SJSA1 (cell line): Measurements from ENCODE around the gene DGCR6L. TPM values are rescaled to one million over a fixed set of nuclear protein-coding genes. Genes with fewer than 3 reads are reported as not detected.
"Not testable (repeated sequence)": the region's sequence is repeated elsewhere in the genome, so short reads cannot be mapped to it uniquely, and the experiment has no call there.

Experiments
- DNase-seq, 2 experiments: peaks; one replicate each; pipeline ENCODE4 v3.0.0-alpha.2; 2015 to 2020; ENCODE audit warnings: low spot score in 2 of 2, low read depth in 1 of 2
- H3K27ac ChIP-seq: fragments of 250-450 bp; sonication (Bioruptor Pico); 2 replicates; pipeline ENCODE4 v1.5.1; 2020; ENCODE audit warnings: mild to moderate bottlenecking, moderate library complexity
- H3K27me3 ChIP-seq: fragments of 250-450 bp; sonication (Bioruptor Pico); replicated peaks from 2 replicates; pipeline ENCODE4 v1.5.1; 2020; ENCODE audit warnings: mild to moderate bottlenecking, moderate library complexity
- H3K36me3 ChIP-seq: fragments of 250-450 bp; sonication (Bioruptor Pico); 2 replicates; pipeline ENCODE4 v1.5.1; 2020; ENCODE audit warnings: mild to moderate bottlenecking
- H3K4me1 ChIP-seq: fragments of 250-450 bp; sonication (Bioruptor Pico); replicated peaks from 2 replicates; pipeline ENCODE4 v1.6.1; 2021; ENCODE audit warnings: mild to moderate bottlenecking
- H3K4me3 ChIP-seq: fragments of 250-450 bp; sonication (Bioruptor Pico); 2 replicates; pipeline ENCODE4 v1.5.1; 2020; ENCODE audit warnings: mild to moderate bottlenecking
- H3K9me3 ChIP-seq: fragments of 250-450 bp; sonication (Bioruptor Pico); replicated peaks from 2 replicates; pipeline ENCODE4 v1.5.1; 2020; ENCODE audit warnings: mild to moderate bottlenecking
- total RNA-seq: library from RNA; depleted of rRNA; stranded (reverse); fragments of >200 nt; shearing (Covaris generic); gene quantifications from 2 replicates; pipeline ENCODE4 v1.2.3, GENCODE V29; 2014

The DGCR6L gene
- total RNA-seq, 1 experiment from 2014 or later, result 101 TPM

DNA sequence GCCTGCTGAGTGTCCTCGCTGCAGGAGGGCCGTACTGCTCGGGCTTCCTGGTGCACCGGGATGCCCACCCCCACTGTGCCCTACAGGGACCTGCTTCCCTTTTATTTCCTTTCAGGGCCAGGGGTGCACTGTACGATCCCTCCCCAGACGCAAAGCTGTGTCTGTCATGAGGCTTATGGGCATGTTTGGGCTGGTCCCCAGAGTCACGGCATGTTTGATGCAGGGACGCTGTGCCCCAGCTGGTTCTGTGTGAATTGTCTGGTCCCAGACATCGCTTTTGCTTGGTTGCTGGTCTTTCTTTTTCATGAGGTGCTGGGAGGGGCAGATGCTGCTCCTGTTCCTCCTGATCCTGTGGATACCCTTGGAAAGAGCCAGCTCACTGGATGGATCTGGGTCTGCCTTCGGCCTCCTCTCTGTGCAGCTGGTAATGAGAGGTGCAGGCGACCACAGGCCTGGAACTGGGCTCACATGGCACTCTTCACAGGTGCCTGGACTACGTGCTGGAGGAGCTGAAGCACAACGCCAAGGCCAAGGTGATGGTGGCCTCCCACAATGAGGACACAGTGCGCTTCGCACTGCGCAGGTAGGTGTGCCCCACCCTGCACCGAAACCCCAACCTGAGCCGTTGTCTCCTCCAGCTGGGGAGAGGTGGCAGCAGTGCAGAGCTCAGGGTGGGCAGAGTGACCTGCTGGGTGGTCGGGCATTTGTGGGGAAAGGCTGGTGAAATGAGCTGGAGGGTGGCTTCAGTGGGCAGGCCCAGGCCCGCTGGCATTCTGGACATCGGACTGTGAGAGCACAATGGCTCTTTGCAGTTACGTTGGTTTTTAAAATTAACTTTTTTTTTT lies 10.8 kb downstream of the DGCR6L start:
- not testable (repeated sequence) for H3K4me3 ChIP-seq, H3K27ac ChIP-seq, H3K4me1 ChIP-seq, H3K9me3 ChIP-seq, H3K36me3 ChIP-seq, H3K27me3 ChIP-seq
- DNase-seq, result peak in 1 of 2 experiments; percentile 21

GRCh38 chr22:20307448-20308447 lies 12.1 kb downstream of the DGCR6L start:
- H3K27ac ChIP-seq, H3K4me3 ChIP-seq, H3K4me1 ChIP-seq, H3K27me3 ChIP-seq, H3K9me3 ChIP-seq, H3K36me3 ChIP-seq: not testable (repeated sequence)
- DNase-seq, result peak in 1 of 2 experiments; percentile 39

- peak in 1 of 2 experiments; percentile 29 for DNase-seq
These were observed 13.0 kb downstream of the DGCR6L start for GRCh38 chr22:20306646-20307447.

DNA sequence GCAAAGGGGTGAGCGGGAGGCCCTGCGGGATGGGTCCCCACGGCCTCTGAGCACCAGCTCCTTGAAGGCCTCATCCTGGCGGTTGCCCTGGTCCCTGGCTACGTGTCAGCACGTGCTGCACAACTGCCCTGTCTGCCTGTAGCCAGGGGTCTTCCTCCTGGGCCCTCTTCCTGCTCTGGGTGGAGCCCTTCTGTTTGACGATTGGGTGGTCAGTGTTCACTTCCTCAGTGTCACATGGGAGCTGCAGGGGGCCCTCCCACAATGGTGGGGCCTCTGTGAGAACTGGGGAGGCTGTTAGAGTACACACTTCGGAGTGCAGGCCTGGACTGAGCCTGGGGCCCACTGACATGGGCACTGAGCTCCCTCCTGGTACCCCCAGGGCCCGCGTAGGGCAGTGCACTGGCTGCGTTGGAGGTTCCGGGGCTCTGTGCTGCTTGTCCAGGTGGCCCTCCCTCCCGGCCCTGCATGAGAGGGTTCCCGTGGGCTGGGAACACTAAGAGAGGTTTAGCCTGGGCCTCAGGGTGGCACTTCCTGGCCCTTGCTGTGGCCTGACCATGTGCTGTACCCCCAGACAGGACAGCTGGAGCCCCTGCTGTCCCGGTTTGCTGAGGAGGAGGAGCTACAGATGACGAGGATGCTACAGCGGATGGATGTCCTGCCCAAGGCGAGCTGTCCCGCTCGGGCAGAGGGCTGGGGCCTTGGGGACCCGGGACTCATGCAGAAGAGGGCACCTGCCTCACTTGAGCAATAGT lies 13.8 kb downstream of the DGCR6L start:
- no peaks in the 10 kb centered on the region for H3K36me3 ChIP-seq
- no peak overlapping the region for H3K4me3 ChIP-seq
- no peaks in the 10 kb centered on the region for H3K9me3 ChIP-seq
- H3K27ac ChIP-seq, result no peak overlapping the region
- H3K4me1 ChIP-seq, result no peaks in the 10 kb centered on the region
- DNase-seq, result no peak
- H3K27me3 ChIP-seq, result peaks cover 4% of the 10 kb centered on the region; the same call in 1 of the 2 replicates

More at GRCh38 chr22:20306646-20307447, 13.0 kb downstream of the DGCR6L start:
- not testable (repeated sequence) for H3K27me3 ChIP-seq, H3K4me1 ChIP-seq, H3K9me3 ChIP-seq, H3K4me3 ChIP-seq, H3K36me3 ChIP-seq, H3K27ac ChIP-seq

DNA sequence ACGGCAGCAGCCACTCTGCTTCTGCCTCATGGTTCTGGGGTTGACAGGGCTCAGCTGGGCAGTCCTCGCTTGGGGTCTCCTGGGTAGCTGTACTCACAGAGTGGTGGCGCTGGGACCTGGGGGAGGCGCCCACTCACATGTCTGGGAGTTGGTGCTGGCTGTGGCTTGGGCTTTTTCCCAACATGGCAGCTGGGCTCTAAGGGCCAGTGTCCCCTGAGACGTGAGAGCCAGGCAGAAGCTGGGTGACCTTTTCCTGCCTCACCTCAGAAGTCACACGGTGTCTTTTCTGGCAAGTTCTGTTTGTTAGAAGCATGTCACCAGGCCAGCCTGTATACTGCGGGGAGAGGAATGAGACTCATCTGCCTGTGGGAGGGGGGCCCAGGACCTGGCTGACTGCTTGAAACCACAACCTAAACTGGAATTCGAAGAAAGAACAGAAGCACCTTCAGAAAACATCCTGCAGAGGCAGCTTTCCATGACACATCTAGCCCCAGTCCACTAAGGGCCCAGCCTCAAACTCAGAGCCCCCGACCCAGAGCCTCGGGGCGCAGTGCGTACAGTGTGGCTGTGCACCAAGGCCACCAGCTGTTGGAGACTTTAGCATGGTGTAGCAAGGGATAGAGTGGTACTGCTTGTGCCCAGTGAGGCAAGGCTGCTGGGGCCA lies 14.5 kb downstream of the DGCR6L start:
- not testable (repeated sequence) for H3K4me1 ChIP-seq, DNase-seq, H3K27me3 ChIP-seq, H3K27ac ChIP-seq, H3K4me3 ChIP-seq, H3K9me3 ChIP-seq, H3K36me3 ChIP-seq

- Histone ChIP-seq H3K27ac (no peak overlapping the region), H3K27me3 (peaks cover 4% of the 10 kb centered on the region; the same call in 1 of the 2 replicates), H3K4me1 (0 out of 2 replicates have a peak, but pooled peaks cover 5% of the 10 kb centered on the region), H3K9me3 (no peaks in the 10 kb centered on the region), H3K4me3 (no peak overlapping the region), H3K36me3 (no peaks in the 10 kb centered on the region)
- DNase-seq, result no peak
These were observed 15.2 kb downstream of the DGCR6L start for GRCh38 chr22:20304646-20305045.

GRCh38 chr22:20303229-20303534 lies 16.7 kb downstream of the DGCR6L start:
- H3K36me3 ChIP-seq, H3K9me3 ChIP-seq, H3K4me3 ChIP-seq, H3K27me3 ChIP-seq, H3K27ac ChIP-seq, DNase-seq: not testable (repeated sequence)
- peaks cover 13% of the 10 kb centered on the region for H3K4me1 ChIP-seq

DNA sequence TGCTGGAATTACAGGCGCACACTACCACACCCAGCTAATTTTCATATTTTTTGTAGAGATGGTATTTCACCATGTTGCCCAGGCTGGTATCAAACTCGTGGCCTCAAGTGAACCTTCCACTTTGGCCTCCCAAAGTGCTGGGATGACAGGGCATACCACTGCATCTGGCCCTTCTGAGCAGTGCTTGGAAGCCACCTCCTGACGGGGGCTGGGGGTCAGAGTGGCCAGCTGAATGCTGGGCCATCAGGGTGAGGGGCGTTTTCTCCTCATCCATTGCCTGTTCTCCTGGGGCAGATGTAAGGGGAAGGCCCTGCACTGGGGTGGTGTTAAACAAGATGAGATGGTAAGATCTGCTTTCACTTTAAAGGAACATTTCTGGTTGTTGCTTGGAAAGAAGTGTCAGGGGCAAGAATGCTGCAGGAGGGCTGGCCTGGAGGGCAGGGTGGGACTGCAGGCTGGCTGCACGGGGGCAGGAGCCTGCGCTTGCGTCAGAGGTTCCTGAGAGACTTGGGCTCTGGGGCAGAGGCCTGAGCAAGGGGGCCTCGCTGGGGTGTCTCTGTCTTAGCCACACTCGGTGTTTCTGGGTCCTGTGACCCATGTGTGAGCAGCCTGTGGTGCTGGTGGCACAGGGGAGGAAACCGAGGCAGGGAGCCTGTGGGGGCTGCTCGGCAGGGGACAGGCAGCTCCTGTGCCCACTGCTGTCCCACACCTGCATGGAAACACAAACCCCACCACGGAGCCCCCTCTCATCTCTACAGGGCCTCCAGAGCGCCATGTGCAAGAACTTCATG lies 17.2 kb downstream of the DGCR6L start:
- DNase-seq, result no peak
- Histone ChIP-seq H3K4me1 (peaks cover 13% of the 10 kb centered on the region), H3K4me3 (no peak overlapping the region)

DNA sequence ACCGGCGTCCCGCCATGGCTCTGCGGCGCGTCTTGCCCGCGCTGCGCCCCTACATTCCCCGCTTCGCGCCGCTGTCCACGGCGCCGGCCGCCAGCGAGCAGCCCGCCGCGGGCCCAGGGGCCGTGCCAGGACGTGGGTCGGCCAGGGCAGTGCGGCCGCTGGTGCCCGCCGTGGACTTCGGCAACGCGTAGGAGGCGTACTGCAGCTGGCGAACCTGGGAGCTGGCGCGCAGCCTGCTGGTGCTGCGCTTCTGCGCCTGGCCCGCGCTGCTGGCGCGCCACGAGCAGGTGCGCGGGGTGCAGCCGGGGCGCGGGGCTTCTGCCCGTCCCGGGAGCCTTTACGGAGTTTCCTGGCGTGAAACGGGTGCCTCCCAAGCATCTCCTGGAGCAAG lies 20.1 kb downstream of the DGCR6L start:
- Histone ChIP-seq H3K4me3 (peak overlapping the region; percentile 41), H3K36me3 (no peaks in the 10 kb centered on the region), H3K4me1 (peaks cover 13% of the 10 kb centered on the region), H3K9me3 (no peaks in the 10 kb centered on the region), H3K27ac (no peak overlapping the region), H3K27me3 (peaks cover 4% of the 10 kb centered on the region; the same call in 1 of the 2 replicates)
- peak in 1 of 2 experiments; percentile 50 for DNase-seq

More for the DNA sequence above, 17.2 kb downstream of the DGCR6L start:
- Histone ChIP-seq H3K36me3 (no peaks in the 10 kb centered on the region), H3K9me3 (no peaks in the 10 kb centered on the region), H3K27me3 (peaks cover 4% of the 10 kb centered on the region; the same call in 1 of the 2 replicates), H3K27ac (no peak overlapping the region)

GRCh38 chr22:20298803-20299745 lies 20.8 kb downstream of the DGCR6L start:
- Histone ChIP-seq H3K36me3 (no peaks in the 10 kb centered on the region), H3K27ac (no peak overlapping the region), H3K27me3 (peaks cover 4% of the 10 kb centered on the region; the same call in 1 of the 2 replicates), H3K4me3 (peak overlapping the region; percentile 41), H3K4me1 (peaks cover 13% of the 10 kb centered on the region), H3K9me3 (no peaks in the 10 kb centered on the region)
- DNase-seq, result peak; percentile 81 to 94
